CD4-positive, alpha-beta T cell treated with Interleukin-21 for 1 hour (primary cell): Measurements from ENCODE around the gene LMF1.
A peak's percentile ranks its signal among the peaks of the same experiment; 100 is the strongest.

Experiments
- DNase-seq: peaks from one replicate; pipeline ENCODE4 v3.0.0-alpha.2; 2020

LMF1 gene

GRCh38 chr16:970766-971581 lies at the start of gene LMF1:
Gene LMF1, minus strand, starts transcription at chr16:970984. Its CDS starts 4 bp downstream, at chr16:970980.
- peak; percentile 96 for DNase-seq

- DNase-seq = no peak
Observed at GRCh38 chr16:1020091-1020399, 49.3 kb upstream of the LMF1 start.

GRCh38 chr16:1019231-1020090 lies 48.7 kb upstream of the LMF1 start:
- DNase-seq = no peak

DNA sequence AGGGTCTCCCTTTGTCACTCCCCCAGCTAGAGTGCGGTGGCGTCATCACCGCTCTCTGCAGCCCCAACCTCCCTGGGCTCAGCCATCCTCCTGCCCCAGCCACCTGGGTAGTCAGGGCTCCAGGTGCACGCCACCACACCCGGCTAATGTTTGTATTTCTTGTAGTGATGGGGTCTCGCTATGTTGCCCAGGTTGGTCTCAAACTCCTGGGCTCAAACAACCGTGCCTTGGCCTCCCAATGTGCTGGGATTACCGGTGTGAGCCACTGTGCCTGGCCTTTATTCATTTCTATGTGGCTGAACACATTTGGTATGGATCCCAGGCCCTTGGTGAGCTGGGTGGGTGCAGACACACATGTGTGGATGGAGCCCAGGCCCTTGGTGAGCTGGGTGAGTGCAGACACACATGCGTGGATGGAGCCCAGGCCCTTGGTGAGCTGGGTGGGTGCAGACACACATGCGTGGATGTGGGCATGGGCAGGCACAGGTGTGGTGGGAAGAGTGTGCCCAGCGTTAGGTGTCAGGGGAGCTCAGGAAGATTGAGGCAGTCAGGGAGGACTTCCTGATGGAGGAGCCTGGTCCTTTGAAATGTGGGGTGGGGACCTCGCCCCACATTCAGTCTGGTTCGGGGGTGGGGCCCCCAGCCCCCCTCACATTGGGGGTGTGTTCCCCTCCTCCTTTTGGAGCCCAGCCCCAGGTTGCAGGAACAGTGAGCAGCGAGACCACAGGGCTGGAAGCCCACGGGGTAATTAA lies 47.8 kb upstream of the LMF1 start:
- DNase-seq = no peak

GRCh38 chr16:1014771-1015495 lies 44.1 kb upstream of the LMF1 start:
- DNase-seq = no peak

GRCh38 chr16:1014221-1014620 lies 43.4 kb upstream of the LMF1 start:
- no peak for DNase-seq

- DNase-seq = no peak
Observed at GRCh38 chr16:1013593-1013900, 42.8 kb upstream of the LMF1 start.

GRCh38 chr16:1012722-1013592 lies 42.2 kb upstream of the LMF1 start:
- DNase-seq = no peak

GRCh38 chr16:1012135-1012534 lies 41.4 kb upstream of the LMF1 start:
- DNase-seq = no peak

GRCh38 chr16:1011316-1012082 lies 40.7 kb upstream of the LMF1 start:
- DNase-seq = no peak

DNA sequence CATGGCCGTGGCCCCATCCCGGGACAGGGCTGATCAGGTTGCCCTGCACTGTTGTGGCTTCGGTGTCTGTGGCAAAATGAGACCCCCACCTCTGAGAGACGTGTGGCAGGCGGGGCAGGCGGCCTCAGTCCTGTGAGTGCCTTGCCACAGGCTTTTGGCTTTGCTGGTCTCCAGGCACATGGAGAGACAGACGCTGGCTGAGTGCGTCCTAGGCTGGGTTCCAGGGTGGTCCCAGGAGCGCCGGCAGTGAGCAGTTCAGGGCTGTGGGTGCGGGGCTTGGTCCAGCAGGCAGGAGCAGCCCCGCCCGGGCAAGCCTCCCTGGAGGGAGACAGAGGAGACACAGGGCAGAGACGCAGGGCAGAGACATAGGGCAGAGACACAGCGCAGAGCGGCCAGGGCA lies 40.0 kb upstream of the LMF1 start:
- no peak for DNase-seq

GRCh38 chr16:1010251-1010650 lies 39.5 kb upstream of the LMF1 start:
- DNase-seq = no peak

DNA sequence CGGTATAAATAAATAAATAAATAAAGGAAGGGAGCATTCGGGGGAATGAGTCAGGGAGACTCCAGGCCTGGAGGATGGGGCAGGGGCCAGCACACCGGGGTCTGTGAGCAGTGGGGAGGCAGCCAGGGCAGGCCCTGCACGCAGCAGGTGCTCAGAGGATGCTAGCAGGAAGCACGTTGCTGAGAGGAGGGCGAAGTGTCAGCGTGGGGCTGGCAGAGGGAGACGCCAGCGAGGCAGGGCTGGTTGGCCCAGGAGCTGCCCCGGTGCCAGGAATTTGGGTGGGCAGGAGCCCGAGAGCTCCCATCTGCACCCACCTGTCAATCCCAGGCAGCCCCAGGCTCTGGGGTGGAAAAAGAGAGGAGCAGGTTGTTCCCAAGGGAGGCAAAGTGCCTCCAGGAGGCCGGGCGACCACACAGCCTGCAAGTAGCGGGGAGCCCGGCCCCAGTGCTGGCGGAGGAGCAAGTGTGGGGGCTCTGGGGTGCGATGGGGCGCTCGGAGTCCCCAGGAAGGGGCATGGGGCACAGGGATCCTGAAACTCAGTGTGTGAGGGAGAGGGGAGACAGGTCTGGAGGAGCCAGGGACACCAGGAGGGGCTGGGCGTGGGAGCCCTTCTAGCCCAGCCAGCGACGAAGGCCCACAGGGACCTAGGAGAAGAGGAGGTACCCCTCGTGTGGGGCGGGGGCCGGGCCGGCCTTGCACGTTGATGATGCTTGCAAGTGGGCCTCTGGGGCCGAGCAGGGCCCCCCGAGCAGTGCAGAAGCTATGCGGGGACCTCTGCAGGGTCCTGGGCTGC lies 38.8 kb upstream of the LMF1 start:
- DNase-seq = no peak

- DNase-seq = no peak
Observed at GRCh38 chr16:1008085-1008484, 37.3 kb upstream of the LMF1 start.

- no peak for DNase-seq
Observed at GRCh38 chr16:1007284-1007850, 36.6 kb upstream of the LMF1 start.

GRCh38 chr16:1006781-1007180 lies 36.0 kb upstream of the LMF1 start:
- DNase-seq = no peak

DNA sequence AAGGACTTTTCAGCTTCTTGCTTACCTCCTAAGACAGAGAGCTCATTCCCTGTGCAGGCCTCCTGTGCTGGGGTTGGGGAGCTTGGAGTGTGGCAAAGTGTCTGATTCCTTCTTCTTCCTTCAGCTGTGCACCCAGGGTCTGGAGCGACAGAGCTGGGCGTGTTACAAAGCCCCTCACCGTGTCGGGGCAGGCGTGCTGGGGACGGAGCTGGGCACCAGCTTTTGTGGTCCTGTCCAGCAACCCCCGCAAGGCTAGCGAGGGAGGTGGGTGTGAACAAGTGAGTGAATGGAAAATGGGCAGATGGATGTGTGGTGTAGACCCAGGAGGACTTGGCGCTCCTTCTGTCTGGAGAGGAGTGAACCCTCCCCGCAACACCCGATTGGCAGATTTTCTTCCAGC lies 34.5 kb upstream of the LMF1 start:
- DNase-seq = no peak

- peak; percentile 56 for DNase-seq
Observed at GRCh38 chr16:1003391-1004347, 32.9 kb upstream of the LMF1 start.
